Endometrial microvascular endothelial cells (primary cell): ENCODE measurements around the gene SNAP25. TPM values are rescaled to one million over a fixed set of nuclear protein-coding genes. Genes with fewer than 3 reads are reported as not detected.

Source experiments
- in situ Hi-C: cut with HindIII; loops from 2 replicates; pipeline ENCODE4 v1.10.0; 2017; ENCODE audit warnings: low sequenced_read_pairs, low pct_unique_long_range_greater_than_20kb; ENCODE audit errors: inconsistent ontology term
- total RNA-seq: library from RNA; depleted of rRNA; stranded (reverse); fragments of >200 nt; gene quantifications from one replicate; pipeline ENCODE4 v1.2.3, GENCODE V29; 2015; ENCODE audit errors: inconsistent ontology term

Gene SNAP25
- total RNA-seq, 1 donor from 2014 or later = 0.09 TPM

DNA sequence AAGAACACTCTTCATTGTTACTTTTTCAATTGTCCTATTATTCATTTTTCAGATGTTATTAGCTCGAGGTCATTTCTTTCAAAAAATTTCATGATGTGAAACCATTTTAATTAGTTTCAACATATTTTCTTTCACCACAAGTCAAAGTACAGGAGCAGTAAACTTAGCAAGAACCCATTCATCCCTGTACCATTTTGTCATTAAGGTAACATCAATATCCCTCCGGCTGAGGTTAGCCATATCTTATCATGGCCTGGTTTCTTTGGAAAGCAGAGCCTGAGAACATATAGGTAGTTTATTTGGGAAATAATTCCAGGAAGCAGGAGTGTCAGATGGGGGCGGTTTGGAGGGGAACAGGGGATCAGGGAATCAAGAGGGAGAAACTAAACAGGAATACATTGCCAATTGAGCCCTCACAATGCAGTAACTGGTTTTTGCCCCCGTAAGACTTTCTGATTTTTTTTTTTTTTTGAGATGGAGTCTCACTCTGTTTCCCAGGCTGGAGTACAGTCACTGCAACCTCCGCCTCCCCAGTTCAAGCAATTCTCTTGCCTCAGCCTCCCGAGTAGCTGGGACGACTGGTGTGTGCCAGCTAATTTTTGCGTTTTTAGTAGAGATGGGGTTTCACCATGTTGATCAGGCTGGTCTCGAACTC is 131.7 kb downstream of the SNAP25 start:
- in situ Hi-C loops = no loop called here

GRCh38 chr20:10352934-10353824 is 134.5 kb downstream of the SNAP25 start:
- in situ Hi-C loops = no loop called here

DNA sequence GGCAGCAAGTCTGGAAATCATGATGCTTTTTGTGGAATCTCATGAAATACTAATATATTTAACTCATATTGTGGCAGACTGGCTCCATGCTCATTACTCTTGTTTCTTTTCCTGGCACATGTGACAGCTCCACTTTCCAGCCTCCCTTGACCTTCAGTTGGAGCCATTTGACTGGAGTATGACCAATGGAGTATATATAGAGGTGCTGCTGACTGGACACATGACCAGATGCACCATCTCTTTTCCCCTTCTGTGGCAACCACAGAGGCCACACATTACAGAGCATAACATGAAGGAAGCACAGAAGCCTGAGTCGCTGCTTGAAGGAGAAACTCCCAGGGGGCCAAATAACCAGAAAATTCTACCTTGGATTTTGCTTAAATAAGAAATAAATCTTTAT is 138.0 kb downstream of the SNAP25 start:
- in situ Hi-C loops = no loop called here

Other genes with a start within 250 kb of the SNAP25 start
- 3.6 TPM for gene ANKEF1, start 183.8 kb upstream of the SNAP25 start, total RNA-seq
- gene MKKS, start 215.4 kb downstream of the SNAP25 start, total RNA-seq = 11.7 TPM
- 2.6 TPM for gene SLX4IP, start 216.5 kb downstream of the SNAP25 start, total RNA-seq